ENCODE results near the gene SZT2. TPM values are rescaled to one million over a fixed set of nuclear protein-coding genes. Genes with fewer than 3 reads are reported as not detected.

SZT2 gene
- total and polyA plus RNA-seq, 10 of the 15 experiments (the other 5 are each of a cell fraction or from before 2014, with no cell fraction given) = 1.4 to 38.3 (median 12.7) TPM

DNA sequence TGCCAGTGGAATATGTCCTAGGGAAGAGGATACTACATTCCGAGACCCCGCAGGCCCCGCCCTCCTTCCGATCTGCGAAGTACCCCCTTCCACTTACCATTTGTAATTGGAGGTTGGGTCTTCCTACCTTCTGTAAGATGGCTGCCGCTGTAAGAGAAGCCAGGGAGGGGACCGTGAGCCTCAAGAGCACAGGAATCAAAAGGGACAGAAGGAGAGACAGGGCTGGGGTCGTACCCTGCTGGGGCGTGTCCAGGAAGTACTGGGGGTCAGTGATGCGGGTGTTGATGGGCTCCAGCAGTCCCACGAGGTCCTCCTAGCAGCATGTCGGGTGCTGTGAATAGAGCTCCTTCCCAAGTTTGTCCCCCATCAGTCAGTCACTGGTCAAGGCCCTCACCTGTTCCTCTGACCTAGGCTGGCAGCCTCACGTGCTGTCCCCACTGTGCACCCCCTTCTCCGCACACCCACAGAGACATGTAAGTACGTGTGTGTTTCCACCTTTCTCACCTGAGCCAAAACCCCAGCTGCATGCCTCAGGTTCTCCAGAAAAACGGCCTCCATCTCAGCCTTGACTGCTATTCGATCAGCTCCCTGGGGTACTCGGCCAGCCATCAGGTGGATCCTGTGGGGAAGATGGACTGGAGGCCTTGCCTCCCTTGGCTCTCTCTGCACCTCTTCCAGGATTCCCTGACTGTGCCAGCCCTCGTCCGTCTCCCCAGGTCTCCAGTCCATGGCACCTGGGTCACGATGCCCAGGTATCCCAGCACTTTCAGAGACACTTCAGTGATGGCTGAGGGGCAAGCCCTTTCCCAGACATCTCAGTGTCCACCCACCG is 62.2 kb downstream of the SZT2 start:
- Histone ChIP-seq H3K79me2 (ENCODE audit: control insufficient read depth, insufficient read depth, low read length) (no peaks in the 10 kb centered on the region), H3K27ac (ENCODE audit: control insufficient read depth, insufficient read depth) (no peak overlapping the region), H4K20me1 (ENCODE audit: control insufficient read depth, insufficient read depth) (no peaks in the 10 kb centered on the region), H3K4me3 (no peak overlapping the region), H3K4me2 (ENCODE audit: control insufficient read depth, insufficient read depth) (no peak overlapping the region), H3K36me3 (ENCODE audit: control insufficient read depth in 2 of 2, insufficient read depth in 2 of 2, low read length in 1 of 2) (peaks cover 7 to 21% of the 10 kb centered on the region in 2 experiments; a peak in 3 of 4 replicates), H3K9me3 (replicated peaks; ENCODE audit: control insufficient read depth, insufficient read depth, low read length) (no peaks in the 10 kb centered on the region; the same call in 2 of the 3 replicates), H3K27me3 (replicated peaks in 1 of 2; ENCODE audit: control insufficient read depth in 2 of 2, insufficient read depth in 2 of 2, low read length in 1 of 2) (no peaks in the 10 kb centered on the region), H3K9ac (ENCODE audit: control insufficient read depth, insufficient read depth, low read length) (no peak overlapping the region), H2AFZ (ENCODE audit: control insufficient read depth, low read depth, low read length) (no peak overlapping the region), H3K4me1 (ENCODE audit: control insufficient read depth, insufficient read depth, low read length) (peaks cover 7% of the 10 kb centered on the region)
- SMC1A ChIA-PET (ENCODE audit: uncharacterized antibody, unreplicated experiment) = no interaction called here
- no peak for FAIRE-seq
- TSS peak; percentile 90 for BruUV-seq (replicated peaks)
- intact Hi-C loops (cut with micrococcal nuclease; ENCODE audit: unreplicated experiment) (no loop called here), in situ Hi-C loops (cut with MboI) (no loop called here)
- POLR2A ChIA-PET = no interaction called here
- no peak for DNase-seq (ENCODE audit: low read depth, low spot score)
- WGBS (ENCODE audit: insufficient coverage, insufficient replicate concordance, low lambda C conversion rate, missing lambda C conversion rate) = 88% methylated on average over 22 of the region's 22 CpGs
- RAD21 ChIA-PET (ENCODE audit: unreplicated experiment) = no interaction called here
- no peak for ATAC-seq
- TF ChIP-seq BCL11A (IDR thresholded peaks at IDR 0.05; ENCODE audit: low read depth, low read length) = no peak
- no peak for TF ChIP-seq YBX1 (IDR thresholded peaks at IDR 0.05)
- no peak for TF ChIP-seq TCF3 (IDR thresholded peaks at IDR 0.05; ENCODE audit: borderline replicate concordance, insufficient read depth, low read depth, low read length)
- TF ChIP-seq, protein P1, sequence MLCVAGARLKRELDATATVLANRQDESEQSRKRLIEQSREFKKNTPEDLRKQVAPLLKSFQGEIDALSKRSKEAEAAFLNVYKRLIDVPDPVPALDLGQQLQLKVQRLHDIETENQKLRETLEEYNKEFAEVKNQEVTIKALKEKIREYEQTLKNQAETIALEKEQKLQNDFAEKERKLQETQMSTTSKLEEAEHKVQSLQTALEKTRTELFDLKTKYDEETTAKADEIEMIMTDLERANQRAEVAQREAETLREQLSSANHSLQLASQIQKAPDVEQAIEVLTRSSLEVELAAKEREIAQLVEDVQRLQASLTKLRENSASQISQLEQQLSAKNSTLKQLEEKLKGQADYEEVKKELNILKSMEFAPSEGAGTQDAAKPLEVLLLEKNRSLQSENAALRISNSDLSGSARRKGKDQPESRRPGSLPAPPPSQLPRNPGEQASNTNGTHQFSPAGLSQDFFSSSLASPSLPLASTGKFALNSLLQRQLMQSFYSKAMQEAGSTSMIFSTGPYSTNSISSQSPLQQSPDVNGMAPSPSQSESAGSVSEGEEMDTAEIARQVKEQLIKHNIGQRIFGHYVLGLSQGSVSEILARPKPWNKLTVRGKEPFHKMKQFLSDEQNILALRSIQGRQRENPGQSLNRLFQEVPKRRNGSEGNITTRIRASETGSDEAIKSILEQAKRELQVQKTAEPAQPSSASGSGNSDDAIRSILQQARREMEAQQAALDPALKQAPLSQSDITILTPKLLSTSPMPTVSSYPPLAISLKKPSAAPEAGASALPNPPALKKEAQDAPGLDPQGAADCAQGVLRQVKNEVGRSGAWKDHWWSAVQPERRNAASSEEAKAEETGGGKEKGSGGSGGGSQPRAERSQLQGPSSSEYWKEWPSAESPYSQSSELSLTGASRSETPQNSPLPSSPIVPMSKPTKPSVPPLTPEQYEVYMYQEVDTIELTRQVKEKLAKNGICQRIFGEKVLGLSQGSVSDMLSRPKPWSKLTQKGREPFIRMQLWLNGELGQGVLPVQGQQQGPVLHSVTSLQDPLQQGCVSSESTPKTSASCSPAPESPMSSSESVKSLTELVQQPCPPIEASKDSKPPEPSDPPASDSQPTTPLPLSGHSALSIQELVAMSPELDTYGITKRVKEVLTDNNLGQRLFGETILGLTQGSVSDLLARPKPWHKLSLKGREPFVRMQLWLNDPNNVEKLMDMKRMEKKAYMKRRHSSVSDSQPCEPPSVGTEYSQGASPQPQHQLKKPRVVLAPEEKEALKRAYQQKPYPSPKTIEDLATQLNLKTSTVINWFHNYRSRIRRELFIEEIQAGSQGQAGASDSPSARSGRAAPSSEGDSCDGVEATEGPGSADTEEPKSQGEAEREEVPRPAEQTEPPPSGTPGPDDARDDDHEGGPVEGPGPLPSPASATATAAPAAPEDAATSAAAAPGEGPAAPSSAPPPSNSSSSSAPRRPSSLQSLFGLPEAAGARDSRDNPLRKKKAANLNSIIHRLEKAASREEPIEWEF (IDR thresholded peaks at IDR 0.05; ENCODE audit: insufficient replicate concordance, low read depth, low read length) = no peak
- TF ChIP-seq ZNF207 (IDR thresholded peaks at IDR 0.05; ENCODE audit: borderline replicate concordance) = no peak
- no peak for TF ChIP-seq NR2C1 (IDR thresholded peaks at IDR 0.05)
- TF ChIP-seq HDGF (IDR thresholded peaks at IDR 0.05) = no peak
- TF ChIP-seq MYC (IDR thresholded peaks at IDR 0.05; ENCODE audit: insufficient read depth, insufficient read length, insufficient replicate concordance, low read length, severe bottlenecking) = no peak
- TF ChIP-seq JUNB (IDR thresholded peaks at IDR 0.05) = no peak
- TF ChIP-seq, protein P2, sequence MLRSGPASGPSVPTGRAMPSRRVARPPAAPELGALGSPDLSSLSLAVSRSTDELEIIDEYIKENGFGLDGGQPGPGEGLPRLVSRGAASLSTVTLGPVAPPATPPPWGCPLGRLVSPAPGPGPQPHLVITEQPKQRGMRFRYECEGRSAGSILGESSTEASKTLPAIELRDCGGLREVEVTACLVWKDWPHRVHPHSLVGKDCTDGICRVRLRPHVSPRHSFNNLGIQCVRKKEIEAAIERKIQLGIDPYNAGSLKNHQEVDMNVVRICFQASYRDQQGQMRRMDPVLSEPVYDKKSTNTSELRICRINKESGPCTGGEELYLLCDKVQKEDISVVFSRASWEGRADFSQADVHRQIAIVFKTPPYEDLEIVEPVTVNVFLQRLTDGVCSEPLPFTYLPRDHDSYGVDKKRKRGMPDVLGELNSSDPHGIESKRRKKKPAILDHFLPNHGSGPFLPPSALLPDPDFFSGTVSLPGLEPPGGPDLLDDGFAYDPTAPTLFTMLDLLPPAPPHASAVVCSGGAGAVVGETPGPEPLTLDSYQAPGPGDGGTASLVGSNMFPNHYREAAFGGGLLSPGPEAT (IDR thresholded peaks at IDR 0.05; ENCODE audit: low read depth) = no peak
- TF ChIP-seq NFIC (IDR thresholded peaks at IDR 0.05; ENCODE audit: low read depth, low read length) = no peak
- CTCF ChIA-PET = no interaction called here

Data from GM12878 (cell line).